Upper lobe of left lung (tissue), 4 donors: ENCODE data around the gene FOXN4.

Source experiments
- EP300 ChIP-seq, 4 donors: sonication (generic); formaldehyde crosslinking; IDR thresholded peaks; one replicate each; pipeline ENCODE4 v1.5.1; 2017; ENCODE audit warnings: antibody characterized with exemption in 4 of 4, control low read depth in 2 of 4
- POLR2AphosphoS5 ChIP-seq, 2 donors: sonication (generic); formaldehyde crosslinking; IDR thresholded peaks; one replicate each; pipeline ENCODE4 v1.5.1; 2017; ENCODE audit warnings: antibody characterized with exemption in 2 of 2
- TF ChIP-seq, protein P1 (sequence below), 6 experiments: fragments of 450-650 bp in 4 of 6; fragments of 200-600 bp in 2 of 6; sonication (generic) in 2 of 6; IDR thresholded peaks; one replicate each; pipeline ENCODE4 v1.5.1; 2016 to 2019; ENCODE audit warnings: antibody characterized with exemption in 6 of 6

DNA sequence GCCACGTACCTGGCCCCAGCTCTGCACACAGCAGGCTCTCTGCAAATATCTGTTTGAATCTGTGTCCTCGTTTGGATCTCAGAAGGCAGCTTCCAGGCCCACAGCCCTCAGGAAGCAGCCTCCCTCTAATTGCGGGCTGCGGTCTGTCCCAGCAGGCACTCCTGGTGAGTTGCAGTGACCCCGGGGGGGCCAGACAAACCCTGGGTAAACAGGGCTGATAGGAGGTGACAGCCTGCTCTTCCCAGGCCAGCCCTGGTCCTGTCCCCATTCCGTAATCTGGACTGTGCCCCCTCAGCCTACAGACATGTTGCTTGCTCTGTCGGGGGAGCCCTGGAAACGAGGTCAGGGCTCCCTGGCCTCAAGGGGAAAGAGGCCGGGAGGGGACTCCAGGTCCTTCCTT is 2.0 kb downstream of the FOXN4 start:
- TF ChIP-seq, protein P1, sequence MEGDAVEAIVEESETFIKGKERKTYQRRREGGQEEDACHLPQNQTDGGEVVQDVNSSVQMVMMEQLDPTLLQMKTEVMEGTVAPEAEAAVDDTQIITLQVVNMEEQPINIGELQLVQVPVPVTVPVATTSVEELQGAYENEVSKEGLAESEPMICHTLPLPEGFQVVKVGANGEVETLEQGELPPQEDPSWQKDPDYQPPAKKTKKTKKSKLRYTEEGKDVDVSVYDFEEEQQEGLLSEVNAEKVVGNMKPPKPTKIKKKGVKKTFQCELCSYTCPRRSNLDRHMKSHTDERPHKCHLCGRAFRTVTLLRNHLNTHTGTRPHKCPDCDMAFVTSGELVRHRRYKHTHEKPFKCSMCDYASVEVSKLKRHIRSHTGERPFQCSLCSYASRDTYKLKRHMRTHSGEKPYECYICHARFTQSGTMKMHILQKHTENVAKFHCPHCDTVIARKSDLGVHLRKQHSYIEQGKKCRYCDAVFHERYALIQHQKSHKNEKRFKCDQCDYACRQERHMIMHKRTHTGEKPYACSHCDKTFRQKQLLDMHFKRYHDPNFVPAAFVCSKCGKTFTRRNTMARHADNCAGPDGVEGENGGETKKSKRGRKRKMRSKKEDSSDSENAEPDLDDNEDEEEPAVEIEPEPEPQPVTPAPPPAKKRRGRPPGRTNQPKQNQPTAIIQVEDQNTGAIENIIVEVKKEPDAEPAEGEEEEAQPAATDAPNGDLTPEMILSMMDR (IDR thresholded peaks at IDR 0.05): no peak
- TF ChIP-seq EP300 (IDR thresholded peaks at IDR 0.05) (no peak), POLR2AphosphoS5 (IDR thresholded peaks at IDR 0.05) (no peak)
